ENCODE results near the gene ITGA11.
"Not testable (repeated sequence)": the region's sequence is repeated elsewhere in the genome, so short reads cannot be mapped to it uniquely, and the experiment has no call there.

Gene ITGA11

GRCh38 chr15:68409736-68410370 lies 22.1 kb downstream of the ITGA11 start:
- no peak for FAIRE-seq

DNA sequence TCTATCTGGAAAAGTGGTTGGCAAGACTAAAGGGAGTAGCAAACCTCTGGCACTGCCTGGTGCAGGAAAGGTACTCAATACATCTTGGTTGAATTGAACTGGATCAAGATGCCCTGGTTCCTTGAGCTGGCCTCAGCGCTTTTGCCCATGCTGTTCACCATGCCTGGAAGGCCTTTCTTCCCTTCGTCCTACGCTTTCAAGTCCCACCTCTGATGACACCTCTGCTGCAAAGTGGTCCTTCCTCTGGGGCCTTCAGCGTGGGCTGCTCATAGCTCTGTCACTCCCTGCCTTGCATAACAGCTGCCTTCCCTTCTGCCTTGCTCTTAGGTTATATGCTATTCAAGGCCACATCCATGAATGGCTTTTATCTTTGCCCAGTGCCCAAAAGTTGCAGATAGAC lies 23.0 kb downstream of the ITGA11 start:
- no peak for FAIRE-seq

GRCh38 chr15:68407886-68408881 lies 23.8 kb downstream of the ITGA11 start:
- no peak for FAIRE-seq

DNA sequence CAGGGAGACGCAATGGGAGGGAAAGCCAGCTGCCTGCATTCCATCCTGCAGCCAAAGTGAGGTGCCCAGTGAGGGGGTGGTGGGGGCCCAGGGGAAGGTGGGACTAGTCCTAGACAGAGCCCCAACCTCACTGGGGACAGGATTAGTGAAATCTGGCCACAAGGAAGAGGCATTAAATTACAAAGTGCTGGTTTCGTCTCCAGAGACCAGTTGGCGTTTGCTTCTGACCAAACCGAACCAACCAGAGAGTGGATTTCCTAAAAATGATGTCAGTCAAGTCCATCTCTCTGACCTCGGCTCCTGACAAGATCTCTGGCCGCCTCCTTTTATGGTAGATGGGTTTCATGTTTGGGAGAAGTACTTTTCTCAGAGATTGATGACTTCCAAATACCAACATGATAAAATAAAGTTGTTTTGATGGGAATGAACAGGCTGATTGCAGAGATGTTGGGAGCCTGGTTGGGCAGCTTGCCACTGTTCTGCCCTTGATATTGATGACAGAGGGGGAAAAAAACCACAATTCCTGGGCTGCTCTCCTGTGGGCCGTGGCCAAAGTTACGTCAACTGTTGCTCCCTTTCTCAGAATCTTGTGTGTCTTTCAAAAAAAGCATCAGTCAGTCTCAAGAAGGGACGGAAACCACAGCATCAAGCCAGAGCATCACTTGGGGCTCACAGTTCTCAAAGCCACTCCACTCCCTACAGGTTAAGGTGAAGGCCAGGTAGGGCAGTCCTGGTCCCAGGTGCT lies 24.6 kb downstream of the ITGA11 start:
- FAIRE-seq: no peak

DNA sequence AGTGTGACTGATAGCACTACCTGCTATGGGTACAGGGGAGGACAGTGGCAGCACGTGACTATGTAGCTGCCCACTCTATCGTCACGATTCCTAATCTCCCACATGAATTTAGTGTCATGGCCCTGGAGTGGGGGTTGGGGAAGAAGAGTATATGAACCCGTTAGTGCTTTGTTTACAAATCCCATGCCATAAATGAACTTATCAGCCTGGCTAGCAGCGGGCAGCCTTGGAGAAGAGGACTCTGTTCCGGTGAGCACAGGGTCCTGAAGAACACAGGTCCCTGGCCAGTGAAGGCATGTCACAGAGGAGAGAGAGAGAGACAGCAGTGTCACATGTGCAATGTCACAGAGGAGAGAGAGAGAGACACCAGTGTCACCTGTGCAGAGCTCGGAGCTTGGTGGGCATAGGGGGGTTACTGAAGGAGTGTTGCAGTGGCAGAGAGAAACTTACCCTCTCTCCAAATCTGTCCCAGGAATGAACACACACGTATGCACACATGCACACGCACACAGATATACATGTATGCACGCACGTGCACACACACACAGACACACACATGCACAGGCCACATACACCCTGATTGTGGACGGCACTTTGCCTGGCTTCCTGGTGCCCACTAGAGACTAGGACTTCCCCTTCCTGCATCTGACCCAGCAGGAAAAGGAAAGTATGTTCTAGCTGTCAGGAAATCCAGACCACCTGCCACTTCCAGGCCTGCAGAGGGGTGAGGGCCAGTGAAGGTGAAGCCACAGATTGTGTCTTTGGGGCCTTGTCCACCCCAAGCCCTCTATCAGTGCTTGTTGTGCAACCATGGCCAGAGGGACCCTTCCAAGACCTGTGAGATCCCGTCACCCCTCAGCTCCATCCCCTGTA lies 26.3 kb downstream of the ITGA11 start:
- FAIRE-seq: no peak

GRCh38 chr15:68404056-68404798 lies 27.7 kb downstream of the ITGA11 start:
- no peak for FAIRE-seq

GRCh38 chr15:68403161-68403941 lies 28.6 kb downstream of the ITGA11 start:
- FAIRE-seq: no peak

- no peak for FAIRE-seq
These were observed 29.4 kb downstream of the ITGA11 start for GRCh38 chr15:68402432-68403160.

- FAIRE-seq: no peak
These were observed 30.2 kb downstream of the ITGA11 start for GRCh38 chr15:68401496-68402431.

- FAIRE-seq: no peak
These were observed 31.9 kb downstream of the ITGA11 start for GRCh38 chr15:68400066-68400456.

- no peak for FAIRE-seq
These were observed 32.6 kb downstream of the ITGA11 start for GRCh38 chr15:68399096-68400065.

- not testable (repeated sequence) for FAIRE-seq
These were observed 34.0 kb downstream of the ITGA11 start for GRCh38 chr15:68397999-68398398.

DNA sequence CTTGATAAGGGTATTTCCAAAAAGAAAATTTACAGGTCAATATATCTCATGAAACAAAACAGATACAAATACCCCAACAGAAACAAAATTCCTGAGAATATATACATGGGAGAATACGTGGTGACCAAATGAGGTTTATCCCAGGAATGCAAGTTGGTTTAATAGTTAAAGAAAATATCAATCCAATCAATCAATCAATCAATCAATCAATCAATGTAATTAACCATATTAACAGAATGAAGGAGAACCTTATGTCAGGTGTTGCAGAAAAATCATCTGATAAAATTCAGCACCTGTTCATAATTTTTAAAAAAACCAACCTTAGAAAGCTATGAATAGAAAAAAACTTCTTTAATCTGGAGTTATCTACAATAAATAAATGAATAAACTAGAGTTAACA lies 35.9 kb downstream of the ITGA11 start:
- FAIRE-seq: no peak

DNA sequence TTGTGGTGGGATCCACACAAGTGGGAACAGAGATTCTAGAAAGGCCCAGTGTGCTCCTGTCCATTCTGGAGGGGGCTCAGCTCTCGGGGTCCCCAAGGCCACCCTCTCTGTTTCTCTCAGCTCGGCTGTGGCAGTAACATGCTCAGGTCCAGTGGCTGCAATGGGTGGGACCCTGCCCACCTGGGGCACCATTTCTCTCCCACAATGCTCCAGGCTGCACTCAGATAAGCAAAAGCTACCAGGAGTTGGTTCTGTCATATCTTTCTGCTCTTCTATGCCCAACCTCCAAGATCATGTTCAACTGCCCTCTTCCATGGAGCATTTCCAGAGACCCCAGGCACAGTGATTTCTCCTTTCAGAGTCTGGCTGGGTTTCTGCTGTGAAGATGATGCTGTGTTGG lies 40.8 kb downstream of the ITGA11 start:
- FAIRE-seq: no peak

- FAIRE-seq: no peak
These were observed 41.8 kb downstream of the ITGA11 start for GRCh38 chr15:68389936-68390817.
